HG03439 (cell line): ENCODE results near the gene NANOS3.
"Not testable (repeated sequence)": the region's sequence is repeated elsewhere in the genome, so short reads cannot be mapped to it uniquely, and the experiment has no call there.

Source experiments
- ATAC-seq: cut with Tn5 transposase; IDR thresholded peaks from one replicate; pipeline ENCODE4 v1.9.1; 2021; ENCODE audit warnings: mild to moderate bottlenecking, moderate library complexity; ENCODE audit not compliant: unreplicated experiment

Gene NANOS3

DNA sequence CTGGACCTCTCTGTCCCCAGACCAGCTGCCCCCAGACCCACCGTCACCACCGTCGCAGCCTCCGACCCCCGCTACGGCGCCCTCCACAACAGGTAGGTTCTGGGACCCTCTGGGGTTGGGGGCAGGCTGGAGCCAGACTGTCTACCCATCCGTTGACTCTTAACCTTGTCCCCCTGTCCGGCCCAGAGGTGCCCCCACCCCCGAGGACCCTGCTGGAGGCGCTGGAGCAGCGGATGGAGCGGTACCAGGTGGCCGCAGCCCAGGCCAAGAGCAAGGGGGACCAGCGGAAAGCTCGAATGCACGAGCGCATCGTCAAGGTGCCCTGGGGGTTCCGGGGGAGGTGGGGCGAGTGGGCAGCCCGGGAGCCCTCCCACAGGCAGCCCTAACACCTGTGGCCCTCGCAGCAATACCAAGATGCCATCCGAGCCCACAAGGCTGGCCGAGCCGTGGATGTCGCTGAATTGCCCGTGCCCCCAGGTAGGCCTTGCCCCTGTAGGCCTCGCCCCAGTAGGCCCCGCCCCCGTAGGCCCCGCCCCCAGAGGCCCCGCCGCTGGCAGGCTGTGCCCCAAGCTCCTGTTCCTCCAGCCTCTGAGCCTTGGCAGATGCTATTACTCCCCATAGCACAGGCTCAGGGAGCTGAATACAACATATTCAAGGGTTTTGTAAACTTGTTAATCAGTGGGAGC, 41.9 kb downstream of the NANOS3 start:
- ATAC-seq, result no peak

DNA sequence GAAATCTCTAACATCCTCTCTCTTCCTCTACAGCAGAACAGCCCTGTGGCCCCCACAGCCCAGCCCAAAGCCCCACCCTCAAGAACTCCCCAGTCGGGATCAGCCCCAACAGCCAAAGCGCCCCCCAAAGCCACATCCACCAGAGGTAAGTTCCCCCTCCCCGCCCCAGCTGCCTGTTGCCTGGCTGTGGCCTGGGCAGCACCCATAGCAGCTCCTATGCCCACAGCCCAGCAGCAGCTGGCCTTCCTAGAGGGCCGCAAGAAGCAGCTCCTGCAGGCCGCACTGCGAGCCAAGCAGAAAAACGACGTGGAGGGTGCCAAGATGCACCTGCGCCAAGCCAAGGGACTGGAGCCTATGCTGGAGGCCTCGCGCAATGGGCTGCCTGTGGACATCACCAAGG, 43.6 kb downstream of the NANOS3 start:
- no peak for ATAC-seq

DNA sequence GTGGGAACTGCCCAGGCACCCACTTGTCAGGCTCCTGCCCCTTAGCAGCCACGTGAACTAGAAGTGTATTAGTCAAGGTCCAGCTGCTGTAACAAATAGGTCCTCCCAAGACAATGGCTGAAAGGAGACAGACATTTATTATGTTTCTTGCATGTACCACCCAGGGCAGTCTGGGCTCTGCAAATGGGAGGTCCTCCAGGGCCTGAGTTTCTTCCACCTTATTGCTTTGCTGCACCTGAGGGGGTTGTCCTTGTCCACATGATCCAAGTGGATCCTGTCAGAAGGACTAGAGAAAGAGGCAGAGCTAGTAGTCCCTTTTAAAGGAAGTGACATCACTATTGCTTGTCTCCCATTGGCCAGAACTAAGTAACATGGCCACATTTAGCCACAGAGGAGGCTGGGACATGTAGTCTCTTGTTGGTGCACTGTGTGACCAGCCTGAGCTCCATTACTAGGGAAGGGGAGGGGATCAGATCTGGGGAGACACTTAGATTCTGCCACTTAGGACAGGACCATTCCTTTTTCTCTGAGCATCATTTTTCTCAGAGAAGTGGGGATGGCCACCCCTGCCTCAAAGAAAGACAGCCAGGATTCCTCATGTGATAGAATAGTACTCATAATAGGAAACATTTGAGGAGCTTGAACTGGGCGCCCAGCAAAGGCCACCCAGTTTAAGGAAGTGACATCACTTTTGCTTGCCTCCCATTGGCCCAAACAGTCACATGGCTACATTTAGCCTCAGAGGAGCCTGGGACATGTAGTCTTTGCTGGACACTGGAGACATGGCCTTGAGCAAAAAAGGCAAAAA, 44.2 kb downstream of the NANOS3 start:
- ATAC-seq, result no peak

DNA sequence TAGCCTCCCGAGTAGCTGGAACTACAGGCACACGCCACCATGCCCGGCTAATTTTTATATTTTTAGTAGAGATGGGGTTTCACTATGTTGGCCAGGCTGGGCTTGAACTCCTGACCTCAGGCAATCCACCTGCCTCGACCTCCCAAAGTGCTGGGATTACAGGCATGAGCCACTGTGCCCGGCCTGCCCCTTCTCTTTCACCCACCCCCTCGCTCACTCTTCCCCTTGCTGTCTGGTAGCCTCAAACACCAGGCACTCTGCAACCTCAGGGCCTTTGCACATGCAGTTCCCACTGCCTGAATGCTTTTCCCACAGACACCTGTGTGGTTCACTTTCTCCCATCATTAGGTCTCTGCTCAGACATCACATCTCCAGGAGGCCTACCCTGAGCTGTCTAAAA, 45.2 kb downstream of the NANOS3 start:
- not testable (repeated sequence) for ATAC-seq

DNA sequence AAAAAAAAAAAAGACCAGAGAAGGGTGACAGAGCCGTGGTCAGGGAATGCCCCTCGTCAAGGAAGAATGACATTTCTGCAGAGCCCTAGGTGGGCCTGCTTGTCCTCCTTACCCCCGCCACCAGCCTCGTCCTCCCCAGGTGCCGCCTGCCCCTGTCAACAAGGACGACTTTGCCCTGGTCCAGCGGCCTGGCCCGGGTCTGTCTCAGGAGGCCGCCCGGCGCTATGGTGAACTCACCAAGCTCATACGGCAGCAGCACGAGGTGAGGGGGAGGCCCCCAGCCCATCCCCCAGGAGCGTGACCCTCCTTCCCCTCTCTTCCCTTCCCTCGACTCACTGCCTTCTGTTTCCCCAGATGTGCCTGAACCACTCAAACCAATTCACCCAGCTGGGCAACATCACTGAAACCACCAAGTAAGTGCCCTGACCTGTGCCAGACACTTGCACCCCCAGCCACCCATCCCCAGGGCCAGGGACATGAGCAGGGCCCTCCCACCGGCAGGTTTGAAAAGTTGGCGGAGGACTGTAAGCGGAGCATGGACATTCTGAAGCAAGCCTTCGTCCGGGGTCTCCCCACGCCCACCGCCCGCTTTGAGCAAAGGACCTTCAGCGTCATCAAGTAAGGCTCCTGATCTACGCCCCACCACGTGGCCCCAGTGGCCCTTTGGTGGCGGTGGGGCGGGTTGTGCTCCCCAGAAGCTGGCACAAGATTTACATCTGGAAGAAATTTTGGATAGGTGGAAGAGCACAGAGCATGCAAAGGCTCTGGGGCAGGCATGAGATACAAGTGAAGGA, 46.5 kb downstream of the NANOS3 start:
- ATAC-seq, result no peak

DNA sequence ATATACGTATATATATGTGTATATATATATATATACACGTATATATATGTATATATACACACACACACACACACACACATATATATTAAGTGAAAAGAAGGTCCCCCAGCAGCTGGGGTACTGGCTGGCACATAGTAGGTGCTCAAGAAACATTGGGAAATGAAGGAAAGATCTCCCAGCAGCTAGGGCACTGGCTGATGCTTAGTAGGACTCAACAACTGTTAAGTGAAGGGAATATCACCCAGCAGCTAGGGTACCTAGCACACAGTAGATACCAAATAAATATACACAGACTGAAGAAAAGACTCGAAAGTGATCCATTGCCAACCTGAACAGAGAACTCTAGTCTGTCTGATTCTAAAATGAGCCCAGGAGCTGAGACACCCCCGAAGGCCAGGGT, 49.1 kb downstream of the NANOS3 start:
- no peak for ATAC-seq

DNA sequence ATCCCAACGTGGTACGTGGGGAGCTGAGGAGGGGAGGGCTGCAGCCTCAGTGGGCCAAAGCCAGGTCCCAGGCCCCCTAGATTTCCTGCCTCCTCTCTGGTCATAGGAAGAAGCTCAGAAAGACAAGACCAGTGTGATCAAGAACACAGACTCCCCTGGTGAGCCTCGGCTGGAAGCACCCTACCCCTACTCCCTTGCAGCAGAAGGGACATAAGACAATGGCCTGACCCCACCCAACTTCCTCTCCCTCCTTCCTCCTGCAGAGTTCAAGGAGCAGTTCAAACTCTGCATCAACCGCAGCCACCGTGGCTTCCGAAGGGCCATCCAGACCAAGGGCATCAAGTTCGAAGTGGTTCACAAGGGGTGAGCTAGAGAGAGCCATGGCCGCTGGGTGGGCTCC, 49.8 kb downstream of the NANOS3 start:
- no peak for ATAC-seq

DNA sequence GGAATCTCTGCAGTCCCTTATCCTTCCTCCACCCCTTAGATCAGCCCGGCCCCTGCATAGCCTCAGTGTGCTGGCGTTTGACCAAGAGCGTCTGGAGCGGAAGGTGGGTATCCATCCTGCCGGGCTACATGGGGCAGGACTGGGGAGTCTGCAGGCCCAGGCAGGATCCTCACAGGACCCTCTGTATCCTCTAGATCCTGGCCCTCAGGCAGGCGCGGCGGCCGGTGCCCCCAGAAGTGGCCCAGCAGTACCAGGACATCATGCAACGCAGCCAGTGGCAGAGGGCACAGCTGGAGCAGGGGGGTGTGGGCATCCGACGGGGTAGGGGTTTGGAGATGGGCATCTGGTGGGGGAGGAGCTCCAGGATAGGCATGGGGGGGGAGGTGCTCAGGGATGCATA, 52.4 kb downstream of the NANOS3 start:
- no peak for ATAC-seq

DNA sequence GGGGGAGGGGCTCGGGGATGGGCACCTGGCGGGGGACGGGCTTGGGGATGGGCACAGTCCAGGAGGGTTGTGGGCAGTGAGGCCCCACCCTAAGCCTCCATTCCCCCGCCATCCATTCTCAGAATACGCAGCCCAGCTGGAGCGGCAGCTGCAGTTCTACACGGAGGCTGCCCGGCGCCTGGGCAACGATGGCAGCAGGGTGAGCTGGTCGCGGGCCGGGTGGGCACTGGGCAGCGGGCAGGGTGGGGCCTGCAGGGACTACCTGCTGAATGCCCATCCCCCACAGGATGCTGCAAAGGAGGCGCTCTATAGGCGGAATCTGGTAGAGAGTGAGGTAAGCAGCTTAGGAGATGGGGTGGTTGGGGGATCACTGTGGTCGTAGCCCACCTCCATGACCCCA, 53.0 kb downstream of the NANOS3 start:
- no peak for ATAC-seq
